HEK293T (cell line): ENCODE results near the gene RABL2B.

ENCODE experiments used
- BHLHE40 ChIP-seq: fragments of 450-650 bp; IDR thresholded peaks from 2 replicates; pipeline ENCODE4 v1.6.1; 2016; ENCODE audit warnings: mild to moderate bottlenecking, moderate library complexity, borderline replicate concordance
- CTBP1 ChIP-seq: fragments of 450-650 bp; IDR thresholded peaks from 2 replicates; pipeline ENCODE4 v1.6.1; 2016; ENCODE audit warnings: borderline replicate concordance
- FOXA1 ChIP-seq: fragments of 450-650 bp; IDR thresholded peaks from 2 replicates; pipeline ENCODE4 v1.6.1; 2016; ENCODE audit warnings: mild to moderate bottlenecking
- FOXK2 ChIP-seq: fragments of 450-650 bp; IDR thresholded peaks from 2 replicates; pipeline ENCODE4 v1.6.1; 2016; ENCODE audit warnings: mild to moderate bottlenecking
- FOXM1 ChIP-seq: fragments of 450-650 bp; IDR thresholded peaks from 2 replicates; pipeline ENCODE4 v1.6.1; 2017; ENCODE audit warnings: mild to moderate bottlenecking, borderline replicate concordance
- L3MBTL2 ChIP-seq: fragments of 450-650 bp; conservative IDR thresholded peaks from 2 replicates; pipeline ENCODE4 v1.6.1; 2016; ENCODE audit warnings: mild to moderate bottlenecking
- NFRKB ChIP-seq: fragments of 450-650 bp; IDR thresholded peaks from 2 replicates; pipeline ENCODE4 v1.6.1; 2016; ENCODE audit warnings: mild to moderate bottlenecking, moderate library complexity
- PKNOX1 ChIP-seq: fragments of 450-650 bp; IDR thresholded peaks from 2 replicates; pipeline ENCODE4 v1.6.1; 2016
- SP1 ChIP-seq: fragments of 450-650 bp; IDR thresholded peaks from 2 replicates; pipeline ENCODE4 v1.6.1; 2017
- TARDBP ChIP-seq: fragments of 450-650 bp; IDR thresholded peaks from 2 replicates; pipeline ENCODE4 v1.6.1; 2016

GRCh38 chr22:50739894-50740293, 43.5 kb downstream of the RABL2B start:
- TF ChIP-seq TARDBP (no peak), L3MBTL2 (no peak), FOXA1 (no peak), FOXK2 (no peak), NFRKB (no peak), PKNOX1 (no peak), FOXM1 (no peak), CTBP1 (no peak), SP1 (no peak), BHLHE40 (no peak)
